Kidney (tissue), 14 donors: ENCODE data around the gene NHSL2. TPM values are rescaled to one million over a fixed set of nuclear protein-coding genes. Genes with fewer than 3 reads are reported as not detected.

Source experiments
- DNase-seq, 5 donors: peaks; one replicate each; pipeline ENCODE4 v3.0.0-alpha.2; 2013 to 2020
- FAIRE-seq: peaks from 2 replicates; lab custom pipeline; 2012; peaks lifted over from hg19 to GRCh38; lab: Jason Lieb, UNC
- H3K27ac ChIP-seq, 2 donors: one replicate each; pipeline ENCODE4 v1.7.0; 2013; ENCODE audit warnings: low read depth in 2 of 2, low read length in 2 of 2, inconsistent platforms in 1 of 2
- H3K27me3 ChIP-seq: one replicate; pipeline ENCODE4 v1.7.1; 2013; ENCODE audit warnings: low read length, inconsistent platforms; ENCODE audit not compliant: control insufficient read depth, insufficient read depth
- H3K36me3 ChIP-seq, 3 donors: one replicate each; pipeline versions ENCODE4 v1.7.0 to v1.7.1; 2013; ENCODE audit warnings: low read length in 3 of 3, control low read depth in 1 of 3, inconsistent platforms in 1 of 3; ENCODE audit not compliant: insufficient read depth in 3 of 3, control insufficient read depth in 2 of 3
- H3K4me1 ChIP-seq, 3 donors: one replicate each; pipeline versions ENCODE4 v1.7.0 to v1.7.1; 2013; ENCODE audit warnings: low read length in 3 of 3, inconsistent platforms in 1 of 3, low read depth in 1 of 3; ENCODE audit not compliant: control insufficient read depth in 2 of 3, insufficient read depth in 2 of 3
- H3K4me3 ChIP-seq, 3 donors: one replicate each; pipeline versions ENCODE4 v1.7.0 to v1.8.1; 2013; ENCODE audit warnings: low read length in 3 of 3, control low read depth in 1 of 3, inconsistent platforms in 1 of 3
- H3K9ac ChIP-seq, 3 donors: one replicate each; pipeline versions ENCODE4 v1.7.0 to v1.7.1; 2013; ENCODE audit warnings: low read length in 3 of 3, control low read depth in 1 of 3, inconsistent platforms in 1 of 3
- H3K9me3 ChIP-seq, 3 donors: one replicate each; pipeline versions ENCODE4 v1.7.0 to v1.7.1; 2013; ENCODE audit warnings: low read length in 3 of 3, control low read depth in 1 of 3, inconsistent platforms in 1 of 3; ENCODE audit not compliant: control insufficient read depth in 2 of 3, insufficient read depth in 1 of 3
- CTCF ChIP-seq: IDR thresholded peaks from 3 replicates; pipeline ENCODE4 v1.5.1; 2012; ENCODE audit warnings: mild to moderate bottlenecking, moderate library complexity, borderline replicate concordance; ENCODE audit not compliant: insufficient read depth; ENCODE audit errors: extremely low read depth
- intact Hi-C: fragments of 100-400 bp; cut with DNase I; formaldehyde crosslinking; loops from one replicate; pipeline ENCODE4 v1.11.1; 2022
- polyA plus RNA-seq: library from polyadenylated mRNA; stranded (reverse); fragments of 350-450 nt; fragmentation: Illumina TruSeq; extraction: RNeasy Lipid Tissue Mini Kit (QIAGEN cat#74804); gene quantifications from one replicate; pipeline ENCODE4 v1.2.3, GENCODE V29; 2014; ENCODE audit warnings: low read depth, low replicate concordance; ENCODE audit not compliant: insufficient read depth
- total RNA-seq: library from RNA; stranded (reverse); fragmentation: NEBNext Ultra II Directional; extraction: Animal tissue kit (Norgen Biotek cat#: 25700); gene quantifications from one replicate; pipeline ENCODE4 v1.2.1, GENCODE V29; 2021
- donor health status: control.
- donor health status: control.
- donor health status: control.
- donor health status: control.
- donor health status: control.
- donor health status: DM: yes; HTN: yes; CAD: no.
- donor health status: Normal renal cell carcinoma (clear cell type).

The NHSL2 gene
- total and polyA plus RNA-seq, 2 donors from 2014 or later, result 1.3 to 10.8 TPM

GRCh38 chrX:72048510-72049455 lies 138.1 kb downstream of the NHSL2 start:
- no peaks in the 10 kb centered on the region for H3K9me3 ChIP-seq
- intact Hi-C loops, result no loop called here
- FAIRE-seq, result no peak
- H3K27ac ChIP-seq, result no peak overlapping the region
- no peak overlapping the region for H3K4me3 ChIP-seq
- no peak overlapping the region for H3K9ac ChIP-seq
- H3K4me1 ChIP-seq, result peaks cover 0 to 5% (median 0%) of the 10 kb centered on the region in 3 donors
- H3K36me3 ChIP-seq, result no peaks in the 10 kb centered on the region
- peaks cover 4% of the 10 kb centered on the region for H3K27me3 ChIP-seq
- no peak for TF ChIP-seq CTCF
- peak in 1 of 5 donors; percentile 11 for DNase-seq

GRCh38 chrX:72050011-72050410 lies 139.4 kb downstream of the NHSL2 start:
- no peaks in the 10 kb centered on the region for H3K36me3 ChIP-seq
- no peak overlapping the region for H3K4me3 ChIP-seq
- TF ChIP-seq CTCF, result no peak
- no peak overlapping the region for H3K9ac ChIP-seq
- H3K27me3 ChIP-seq, result peaks cover 5% of the 10 kb centered on the region
- no peak overlapping the region for H3K27ac ChIP-seq
- no peaks in the 10 kb centered on the region for H3K9me3 ChIP-seq
- no peak for FAIRE-seq
- intact Hi-C loops, result no loop called here
- no peak for DNase-seq
- peaks cover 0 to 5% (median 0%) of the 10 kb centered on the region in 3 donors for H3K4me1 ChIP-seq

- DNase-seq (no peak), FAIRE-seq (no peak)
- H3K4me1 ChIP-seq, result no peaks in the 10 kb centered on the region
- intact Hi-C loops, result no loop called here
- H3K27ac ChIP-seq, result no peak overlapping the region
- no peak for TF ChIP-seq CTCF
- no peak overlapping the region for H3K4me3 ChIP-seq
- H3K9ac ChIP-seq, result no peak overlapping the region
- H3K36me3 ChIP-seq, result no peaks in the 10 kb centered on the region
- H3K27me3 ChIP-seq, result peaks cover 5% of the 10 kb centered on the region
- H3K9me3 ChIP-seq, result no peaks in the 10 kb centered on the region
Measured at GRCh38 chrX:72051589-72051988, 140.9 kb downstream of the NHSL2 start.
